GM12878 (cell line): Measurements from ENCODE around the gene MMEL1. TPM values are rescaled to one million over a fixed set of nuclear protein-coding genes. Genes with fewer than 3 reads are reported as not detected.

ENCODE experiments used
- ATAC-seq: fragments of 200-7000 bp; cut with Tn5 transposase; 3 replicates; pipeline ENCODE4 v1.9.1; 2020; ENCODE audit warnings: mild to moderate bottlenecking, moderate library complexity
- BruUV-seq: library from RNA; stranded (reverse); fragments of 400-500 nt; replicated peaks from 2 replicates; lab custom pipeline; 2021; lab: Mats Ljungman, UMichigan
- CTCF ChIA-PET: fragments of 300-600 bp; sonication (Branson Sonifier 250); formaldehyde crosslinking; extraction: SDS; loops from one replicate; lab custom pipeline; 2021; ENCODE audit warnings: inconsistent platforms; lab: Yijun Ruan, JAX
- POLR2A ChIA-PET: fragments of 350-600 bp; formaldehyde crosslinking; extraction: SDS; loops from one replicate; lab custom pipeline; 2021; ENCODE audit warnings: inconsistent platforms; lab: Charles Lee
- RAD21 ChIA-PET: fragments of 300-600 bp; sonication (Branson Sonifier 250); formaldehyde crosslinking; loops from one replicate; lab custom pipeline; 2023; ENCODE audit warnings: antibody characterized with exemption; ENCODE audit not compliant: unreplicated experiment; lab: Charles Lee
- SMC1A ChIA-PET: fragments of 300-600 bp; sonication (Branson Sonifier 250); formaldehyde crosslinking; loops from one replicate; lab custom pipeline; 2023; ENCODE audit not compliant: unreplicated experiment, uncharacterized antibody; lab: Charles Lee
- DNase-seq: peaks from one replicate; pipeline ENCODE4 v3.0.0-alpha.2; 2011; ENCODE audit warnings: low read depth, low spot score
- FAIRE-seq: peaks from 3 replicates; lab custom pipeline; 2011; peaks lifted over from hg19 to GRCh38; lab: Jason Lieb, UNC
- H2AFZ ChIP-seq: 2 replicates; pipeline ENCODE4 v1.6.0; 2011; ENCODE audit warnings: low read depth, low read length, control low read depth; ENCODE audit not compliant: control insufficient read depth
- H3K27ac ChIP-seq: 2 replicates; pipeline ENCODE4 v1.5.1; 2011; ENCODE audit warnings: control low read depth; ENCODE audit not compliant: control insufficient read depth, insufficient read depth
- H3K27me3 ChIP-seq, 2 experiments: replicated peaks in 1 of 2; 2 replicates each; pipeline versions ENCODE4 v1.6.0 to v1.6.1; 2011; ENCODE audit warnings: low read length in 1 of 2; ENCODE audit not compliant: control insufficient read depth in 2 of 2, insufficient read depth in 2 of 2
- H3K36me3 ChIP-seq, 2 experiments: 2 replicates each; pipeline ENCODE4 v1.5.1; 2011; ENCODE audit warnings: low read length in 1 of 2; ENCODE audit not compliant: control insufficient read depth in 2 of 2, insufficient read depth in 2 of 2
- H3K4me1 ChIP-seq: 2 replicates; pipeline ENCODE4 v1.6.1; 2011; ENCODE audit warnings: mild to moderate bottlenecking, low read length, moderate library complexity, mixed read lengths; ENCODE audit not compliant: control insufficient read depth, insufficient read depth
- H3K4me2 ChIP-seq: 2 replicates; pipeline ENCODE4 v1.6.0; 2011; ENCODE audit warnings: control low read depth; ENCODE audit not compliant: control insufficient read depth, insufficient read depth
- H3K4me3 ChIP-seq: fragments of 200-600 bp; sonication (generic); 2 replicates; pipeline ENCODE4 v1.5.1; 2016
- H3K79me2 ChIP-seq: 2 replicates; pipeline ENCODE4 v1.6.0; 2011; ENCODE audit warnings: low read length; ENCODE audit not compliant: control insufficient read depth, insufficient read depth
- H3K9ac ChIP-seq: 2 replicates; pipeline ENCODE4 v1.8.0; 2011; ENCODE audit warnings: low read length, control low read depth, mixed read lengths; ENCODE audit not compliant: control insufficient read depth, insufficient read depth
- H3K9me3 ChIP-seq: replicated peaks from 3 replicates; pipeline ENCODE4 v1.5.1; 2011; ENCODE audit warnings: mild to moderate bottlenecking, low read length; ENCODE audit not compliant: control insufficient read depth, insufficient read depth
- H4K20me1 ChIP-seq: 2 replicates; pipeline ENCODE4 v1.6.0; 2011; ENCODE audit not compliant: control insufficient read depth, insufficient read depth
- JUND ChIP-seq: IDR thresholded peaks from 2 replicates; pipeline ENCODE4 v1.6.1; 2012; ENCODE audit warnings: low read depth, mild to moderate bottlenecking, low read length, improper control_type of control experiment, moderate library complexity
- LARP7 ChIP-seq: fragments of 450-650 bp; IDR thresholded peaks from 2 replicates; pipeline ENCODE4 v1.6.1; 2017; ENCODE audit warnings: mild to moderate bottlenecking
- NFYA ChIP-seq: IDR thresholded peaks from 2 replicates; pipeline ENCODE4 v1.6.1; 2011; ENCODE audit warnings: low read depth, mild to moderate bottlenecking, low read length, improper control_type of control experiment, borderline replicate concordance
- PRDM15 ChIP-seq: fragments of 450-650 bp; formaldehyde crosslinking; IDR thresholded peaks from 2 replicates; pipeline ENCODE4 v1.4.0; 2020; ENCODE audit warnings: mild to moderate bottlenecking, moderate library complexity
- RAD51 ChIP-seq: fragments of 450-650 bp; IDR thresholded peaks from 2 replicates; pipeline ENCODE4 v1.6.1; 2016; ENCODE audit warnings: moderate library complexity, mild to moderate bottlenecking, inconsistent platforms
- RELB ChIP-seq: fragments of 450-650 bp; IDR thresholded peaks from 2 replicates; pipeline ENCODE4 v1.6.1; 2017; ENCODE audit warnings: low read depth, mild to moderate bottlenecking, moderate library complexity
- SMAD5 ChIP-seq: IDR thresholded peaks from 2 replicates; pipeline ENCODE4 v1.6.1; 2016; ENCODE audit warnings: antibody characterized with exemption, low read depth
- TCF7 ChIP-seq: IDR thresholded peaks from 2 replicates; pipeline ENCODE4 v1.6.1; 2014; ENCODE audit warnings: antibody characterized with exemption, borderline replicate concordance
- ZNF24 ChIP-seq: fragments of 450-650 bp; IDR thresholded peaks from 2 replicates; pipeline ENCODE4 v1.6.1; 2017; ENCODE audit warnings: antibody characterized with exemption, mild to moderate bottlenecking
- ZNF384 ChIP-seq: IDR thresholded peaks from 2 replicates; pipeline ENCODE4 v1.6.1; 2012; ENCODE audit warnings: low read depth, mild to moderate bottlenecking, low read length, improper control_type of control experiment, borderline replicate concordance
- ZNF622 ChIP-seq: fragments of 450-650 bp; IDR thresholded peaks from 2 replicates; pipeline ENCODE4 v1.6.1; 2017; ENCODE audit warnings: mild to moderate bottlenecking, inconsistent platforms
- ZSCAN29 ChIP-seq: fragments of 450-650 bp; IDR thresholded peaks from 2 replicates; pipeline ENCODE4 v1.6.1; 2017; ENCODE audit warnings: mild to moderate bottlenecking, moderate library complexity
- WGBS: methylation state at CpG from one replicate; pipeline ENCODE4 v1.1.6; 2016; ENCODE audit warnings: low lambda C conversion rate; ENCODE audit not compliant: insufficient replicate concordance, insufficient coverage; ENCODE audit errors: missing lambda C conversion rate; 5-methylcytosine and 5-hydroxymethylcytosine counted together
- in situ Hi-C: fragments of 300-500 bp; cut with MboI; formaldehyde crosslinking; loops from 9 replicates; pipeline ENCODE4 v1.14.3; 2018; ENCODE audit warnings: mixed read lengths
- intact Hi-C: fragments of 100-400 bp; cut with micrococcal nuclease; formaldehyde crosslinking; loops from one replicate; pipeline ENCODE4 v1.14.2; 2022; ENCODE audit not compliant: unreplicated experiment
- polyA plus RNA-seq, 11 experiments: library from polyadenylated mRNA; depleted of rRNA in 4 of 11; unstranded in 6 of 11; stranded (reverse) in 5 of 11; fragments of >200 nt; fragmentation: Nextera tagmentation in 4 of 11; fragmentation: Illumina TruSeq in 1 of 11; extraction: Ambion mirVana in 4 of 11; extraction: Trizol in 1 of 11; gene quantifications; 1 replicate in 1 of 11; 2 replicates in 10 of 11; pipeline versions ENCODE4 v1.2.1 to v1.2.3, GENCODE V29; 2011 to 2016; ENCODE audit warnings: inconsistent platforms in 2 of 11, missing spikeins in 2 of 11, low read depth in 1 of 11
- total RNA-seq, 4 experiments: library from RNA; depleted of rRNA in 3 of 4; stranded (reverse); fragments of >200 nt in 3 of 4; fragmentation: Illumina TruSeq in 1 of 4; extraction: Trizol in 1 of 4; gene quantifications; 2 replicates each; pipeline versions ENCODE4 v1.2.1 to v1.2.3, GENCODE V29; 2013 to 2021

The MMEL1 gene
- total and polyA plus RNA-seq, 10 of the 15 experiments (the other 5 are each of a cell fraction or from before 2014, with no cell fraction given): 0.11 TPM; not detected in 9

DNA sequence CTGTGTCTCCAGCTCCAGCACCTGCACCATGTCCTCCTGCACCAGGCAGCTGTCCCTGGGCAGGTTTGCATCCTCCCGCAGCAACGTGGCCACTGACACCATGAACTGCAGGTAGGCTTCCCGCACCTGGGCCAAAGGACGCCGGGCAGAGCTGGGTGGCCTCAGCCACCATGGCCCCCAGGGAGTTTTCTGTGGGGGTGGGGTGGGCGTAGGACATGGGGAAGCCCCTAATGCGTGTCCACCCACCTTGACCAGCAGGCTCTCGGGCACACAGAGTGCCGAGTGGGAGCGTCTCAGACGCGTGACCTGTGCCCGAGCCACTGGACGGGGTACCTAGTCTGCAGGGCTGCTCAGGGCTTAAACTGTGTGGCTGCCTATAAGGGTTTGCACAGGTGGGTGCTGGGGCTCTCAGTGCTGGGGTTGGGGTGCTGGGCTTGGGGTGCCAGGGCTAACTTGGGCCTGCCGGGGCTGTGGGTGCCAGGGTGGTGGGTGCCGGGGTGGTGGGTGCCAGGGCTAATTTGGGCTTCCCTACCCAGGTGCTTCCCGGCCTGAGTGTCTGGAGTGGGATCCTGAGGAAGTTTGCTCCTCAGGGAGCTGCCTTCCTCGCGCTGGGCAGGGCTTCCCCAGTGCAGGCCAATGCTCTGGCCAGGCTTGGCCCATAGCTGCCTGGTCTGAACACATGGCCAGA lies 28.5 kb downstream of the MMEL1 start (continued):
- TF ChIP-seq ZSCAN29 (no peak), RELB (no peak), NFYA (no peak)
- TF ChIP-seq, all 136 proteins: peak for 0

DNA sequence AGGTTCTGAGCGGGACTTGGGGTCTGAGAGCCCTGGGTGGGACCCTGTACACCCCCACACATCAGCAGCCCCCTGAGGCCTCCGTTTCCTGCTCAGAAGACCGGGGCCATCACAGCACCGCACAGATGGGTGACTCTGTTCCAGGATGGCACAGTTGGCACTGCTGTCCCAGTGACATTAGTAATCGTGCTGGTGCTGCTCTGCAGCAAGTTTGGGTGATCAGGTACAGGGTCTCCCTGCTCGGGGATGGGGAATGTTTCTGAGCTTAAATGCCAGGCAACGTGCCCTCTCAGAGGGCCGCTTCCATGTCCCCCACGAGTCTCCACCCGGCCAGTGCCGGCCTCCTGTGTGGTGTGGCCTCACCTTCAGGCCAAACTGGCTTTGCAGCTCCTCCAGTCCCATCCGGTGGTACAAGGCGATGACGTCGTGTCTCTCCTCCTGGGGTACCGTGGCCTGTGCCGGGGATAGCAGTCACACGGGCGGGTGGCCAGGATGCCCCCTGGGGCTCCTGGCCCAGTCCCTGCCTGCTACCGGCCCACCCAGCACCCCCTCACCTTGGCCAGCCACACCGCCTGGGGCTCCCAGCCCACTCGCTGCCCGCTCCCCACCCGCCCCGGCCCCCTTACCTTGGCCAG lies 29.2 kb downstream of the MMEL1 start:
- intact Hi-C loops: no loop called here
- Histone ChIP-seq H3K79me2 (no peaks in the 10 kb centered on the region), H4K20me1 (no peaks in the 10 kb centered on the region), H3K36me3 (no peaks in the 10 kb centered on the region), H3K4me2 (no peak overlapping the region), H3K4me3 (no peak overlapping the region), H2AFZ (no peak overlapping the region), H3K4me1 (no peaks in the 10 kb centered on the region), H3K9me3 (no peaks in the 10 kb centered on the region), H3K27ac (no peak overlapping the region), H3K27me3 (no peaks in the 10 kb centered on the region), H3K9ac (no peak overlapping the region)
- TF ChIP-seq SMAD5 (no peak), ZNF622 (no peak), ZNF384 (no peak), JUND (no peak), PRDM15 (CRISPR knock-in tag) (no peak), ZNF24 (no peak), LARP7 (no peak), RAD51 (no peak), TCF7 (no peak)
- no peak for FAIRE-seq
- RAD21 ChIA-PET: no interaction called here
- no TSS peak for BruUV-seq
- no peak for DNase-seq
- CTCF ChIA-PET: no interaction called here
- WGBS: 18% methylated on average over 19 of the region's 25 CpGs
- no peak for ATAC-seq
- POLR2A ChIA-PET: no interaction called here
- SMC1A ChIA-PET: no interaction called here
- in situ Hi-C loops: no loop called here
